Aortic smooth muscle cell (primary cell): ENCODE measurements around the gene ABCB6. TPM values are rescaled to one million over a fixed set of nuclear protein-coding genes. Genes with fewer than 3 reads are reported as not detected.

Source experiments
- total RNA-seq: library from RNA; depleted of rRNA; stranded (reverse); fragments of >200 nt; gene quantifications from 2 replicates; pipeline ENCODE4 v1.2.3, GENCODE V29; 2014

The ABCB6 gene
- 21.6 and 28.3 TPM in 2 replicates for total RNA-seq

DNA sequence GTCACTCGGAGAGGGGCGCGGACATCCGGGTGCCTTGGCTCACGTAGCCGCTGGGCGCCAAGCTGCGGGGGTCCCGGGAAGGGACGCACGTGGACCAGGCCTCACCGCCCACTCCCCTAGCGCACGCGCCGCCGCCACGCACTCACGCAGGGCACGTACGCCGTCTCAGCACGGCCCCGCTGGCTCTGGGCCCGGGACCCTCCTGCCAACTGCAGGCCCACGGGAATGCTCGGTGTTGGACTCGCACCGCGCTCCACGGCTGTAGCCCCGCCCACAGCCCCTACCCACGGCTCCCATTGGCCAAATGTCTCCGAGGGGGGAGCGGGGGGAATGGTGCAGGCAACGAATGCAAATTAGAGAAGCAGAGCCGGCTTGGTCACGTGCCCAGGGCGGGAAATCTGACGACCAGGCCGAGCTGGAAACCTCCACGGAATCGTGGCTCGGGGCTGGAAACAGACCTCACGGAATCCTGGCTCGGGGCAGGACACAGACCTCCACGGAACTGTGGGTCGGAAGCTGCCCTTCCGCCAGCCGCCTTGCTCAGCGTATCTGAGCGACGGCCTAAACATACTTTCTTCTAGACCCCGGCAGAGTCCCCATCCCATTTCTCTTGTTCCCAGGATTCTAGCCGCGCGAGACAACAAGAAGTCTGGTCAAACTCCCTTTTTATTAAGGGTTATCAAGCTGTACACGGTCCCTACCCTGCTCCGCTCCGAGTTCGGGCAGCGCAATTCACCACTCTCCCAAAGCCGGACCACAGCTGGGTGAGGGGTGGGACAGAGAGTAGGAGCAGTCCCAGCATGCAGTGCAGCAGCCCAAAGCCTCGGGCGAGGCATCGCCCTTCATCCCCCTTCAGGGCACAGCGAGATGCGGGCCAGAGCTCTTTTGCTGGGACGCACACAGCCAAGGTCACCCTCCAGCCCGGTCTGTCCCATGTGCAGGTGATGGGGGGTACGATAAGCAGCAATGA is at the start of gene ABCB6:
TSS of gene ABCB6 (minus strand) at position 227 of the 970 bp plus-strand sequence. CDS start 285 bp downstream, outside the sequence.

DNA sequence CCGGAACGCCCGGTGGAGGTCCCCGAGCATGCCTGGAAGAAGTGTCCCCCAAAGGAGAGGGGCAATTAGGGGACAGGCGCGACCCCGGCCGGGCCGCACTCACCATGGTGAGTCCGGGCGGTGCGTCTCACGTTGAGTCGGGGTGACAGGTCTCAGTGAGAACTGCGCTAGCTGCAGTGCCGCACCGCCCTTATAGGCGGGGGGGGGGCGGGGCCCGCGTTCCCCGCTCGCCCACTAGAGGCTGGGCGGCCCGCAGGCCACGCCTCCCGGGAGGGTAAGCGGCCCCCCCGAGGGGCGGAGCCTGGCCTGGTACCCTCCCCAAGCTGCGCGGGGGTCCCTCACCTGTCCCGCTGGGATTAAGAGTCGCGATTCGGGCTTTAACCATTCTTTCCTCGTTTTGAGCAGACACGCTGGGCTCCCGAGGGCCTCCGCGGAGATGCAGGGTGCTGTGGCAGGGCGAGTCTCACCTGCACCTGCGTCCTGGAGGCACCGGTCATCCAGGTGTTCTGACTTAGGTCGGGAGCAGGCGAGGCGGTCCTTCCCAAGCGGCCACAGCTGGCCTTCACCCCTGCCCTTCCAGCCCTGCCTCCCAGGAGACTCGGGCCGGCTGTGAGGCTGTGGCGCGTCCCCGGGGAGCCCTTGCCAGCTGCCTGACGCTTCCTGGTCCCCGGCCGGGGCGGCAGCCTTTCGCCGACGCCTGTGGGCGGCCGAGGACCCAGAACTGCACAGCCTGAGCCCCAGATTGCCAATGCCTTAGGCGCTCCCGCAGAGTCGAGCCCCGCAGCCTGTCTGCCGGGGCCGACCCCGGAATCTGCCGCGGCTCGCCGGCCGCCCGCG is 35.2 kb upstream of the ABCB6 start, which contains the start of gene TUBA4A:
TSS of gene TUBA4A (minus strand) at position 166 of the 837 bp plus-strand sequence. CDS start at position 106, 60 bp downstream.

DNA sequence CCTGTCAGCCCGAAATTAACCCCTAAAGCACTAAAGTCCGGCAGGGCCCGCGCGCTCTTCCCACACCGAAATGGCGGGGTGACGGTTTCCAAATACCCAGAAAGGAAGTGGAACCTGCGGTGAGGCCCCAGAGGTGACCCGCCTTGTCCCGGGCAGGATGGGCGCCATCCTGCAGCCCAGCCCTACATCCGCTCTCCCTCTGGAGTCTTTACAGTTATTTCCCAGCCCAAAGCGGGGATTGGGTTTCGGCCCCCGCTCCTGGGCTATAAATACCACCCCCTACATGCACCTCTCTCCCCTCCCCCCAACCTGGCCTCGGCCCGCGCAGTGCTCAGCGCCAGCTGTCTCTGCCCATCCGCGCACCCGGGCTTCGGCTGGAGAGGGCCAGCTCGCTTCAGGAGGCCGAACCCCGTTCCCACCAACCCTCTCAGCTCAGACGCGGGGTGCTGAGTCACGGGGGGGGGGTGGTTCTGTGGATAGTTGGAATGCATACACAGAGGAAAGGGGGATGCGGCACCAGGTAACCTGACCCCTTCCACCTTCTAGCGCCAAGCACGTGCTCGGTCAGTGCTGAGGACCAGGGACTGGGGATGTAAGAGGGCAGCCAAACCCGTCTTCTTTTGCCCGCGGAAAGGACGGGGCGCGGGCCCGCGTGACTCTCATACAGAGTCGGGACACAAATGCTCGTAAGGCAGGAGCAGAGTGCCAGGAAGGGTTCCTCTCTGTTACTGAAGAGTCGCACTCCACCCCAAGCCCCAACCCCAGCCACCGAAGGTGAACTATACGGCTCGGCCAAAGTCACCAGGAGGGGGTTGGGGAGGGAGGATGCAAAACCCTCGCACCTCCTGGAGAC is 34.4 kb upstream of the ABCB6 start, which contains the start of gene TUBA4B:
TSS of gene TUBA4B (plus strand) at position 344 of the 853 bp plus-strand sequence. CDS start at position 509, 165 bp downstream.

DNA sequence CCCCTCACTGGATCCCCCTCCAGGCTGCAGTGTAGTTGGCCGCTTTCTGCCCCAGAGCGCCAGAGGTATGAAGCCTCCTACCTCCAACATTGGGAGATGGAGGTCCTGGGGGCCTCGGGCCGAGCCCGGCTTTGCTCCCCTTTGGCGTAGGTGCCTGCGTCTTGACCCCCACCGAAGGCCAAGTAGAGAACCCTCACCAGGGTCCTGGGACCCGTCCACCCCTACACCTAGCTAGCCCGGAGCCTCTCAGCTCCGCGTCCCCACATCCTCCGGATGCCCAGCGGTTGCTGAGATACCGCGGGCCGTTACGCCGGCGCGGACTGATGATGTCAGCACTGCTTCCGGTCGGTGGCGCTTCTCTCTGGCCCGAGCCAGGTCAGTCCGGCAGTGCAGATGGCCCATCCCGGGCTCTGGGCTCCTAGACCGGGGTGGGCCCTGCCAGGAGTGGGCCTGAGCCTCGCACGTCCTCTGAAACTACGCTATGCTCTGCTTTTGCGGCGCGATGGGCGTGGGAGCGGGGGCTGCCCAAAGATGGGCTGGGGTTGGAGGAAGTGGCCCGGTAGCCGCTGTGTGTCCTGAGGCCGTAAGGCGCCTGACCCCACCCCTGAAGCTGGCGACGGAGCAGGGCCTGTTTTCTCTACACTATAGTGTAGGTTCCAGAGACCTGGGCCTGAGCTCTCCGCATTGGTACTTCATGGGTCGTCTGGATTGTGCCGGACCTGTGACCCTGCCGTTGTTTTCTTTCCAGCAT is 26.6 kb upstream of the ABCB6 start, which contains the start of the genes GLB1L and STK16:
TSS of gene GLB1L (minus strand) at position 297 of the 751 bp plus-strand sequence. CDS start 1,871 bp downstream, outside the sequence.
TSS of gene STK16 (plus strand) at position 332 of the 751 bp plus-strand sequence. CDS start 521 bp downstream, outside the sequence.

DNA sequence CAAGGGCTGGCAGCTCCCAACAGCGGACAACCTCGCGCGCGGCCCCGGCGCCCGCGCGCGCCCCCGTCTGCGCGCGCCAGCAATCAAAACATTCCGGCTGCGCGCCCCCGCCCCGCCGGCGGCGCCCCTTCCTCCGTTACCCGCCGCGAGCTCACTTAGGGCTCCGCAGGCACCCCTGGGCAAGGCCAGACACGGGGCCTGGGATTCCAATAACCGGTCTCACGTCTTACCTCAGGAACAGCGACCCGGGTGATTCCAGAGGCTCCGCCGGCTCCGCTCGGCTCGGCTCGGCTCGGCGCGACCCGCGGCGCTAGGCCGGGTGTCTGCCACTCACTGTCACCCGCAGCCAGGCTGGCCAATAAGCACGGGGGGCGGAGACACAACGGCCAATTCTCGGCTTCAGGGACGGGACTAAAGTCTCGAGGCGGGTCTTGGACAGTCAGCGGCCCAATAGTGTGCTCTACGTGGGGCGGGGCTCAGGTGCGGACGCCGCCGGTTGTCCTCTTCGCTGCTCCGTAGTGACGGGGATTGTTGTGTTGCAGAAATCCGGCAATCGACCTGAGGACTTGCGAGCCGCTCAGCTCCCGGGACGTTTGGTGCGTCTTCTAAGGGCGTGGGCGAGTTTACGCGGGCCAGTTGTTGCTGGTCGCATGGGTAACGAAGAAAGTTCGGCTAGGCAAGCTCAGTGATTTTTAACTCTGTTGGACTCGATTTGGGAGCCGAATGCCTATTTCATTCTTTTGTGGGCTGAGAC is 10.7 kb upstream of the ABCB6 start, which contains the start of the genes ANKZF1 and ATG9A:
TSS of gene ANKZF1 (plus strand) at position 502 of the 754 bp plus-strand sequence. CDS start 452 bp downstream, outside the sequence.
TSS of gene ATG9A (minus strand) at position 332 of the 754 bp plus-strand sequence. CDS start 1,612 bp downstream, outside the sequence.

DNA sequence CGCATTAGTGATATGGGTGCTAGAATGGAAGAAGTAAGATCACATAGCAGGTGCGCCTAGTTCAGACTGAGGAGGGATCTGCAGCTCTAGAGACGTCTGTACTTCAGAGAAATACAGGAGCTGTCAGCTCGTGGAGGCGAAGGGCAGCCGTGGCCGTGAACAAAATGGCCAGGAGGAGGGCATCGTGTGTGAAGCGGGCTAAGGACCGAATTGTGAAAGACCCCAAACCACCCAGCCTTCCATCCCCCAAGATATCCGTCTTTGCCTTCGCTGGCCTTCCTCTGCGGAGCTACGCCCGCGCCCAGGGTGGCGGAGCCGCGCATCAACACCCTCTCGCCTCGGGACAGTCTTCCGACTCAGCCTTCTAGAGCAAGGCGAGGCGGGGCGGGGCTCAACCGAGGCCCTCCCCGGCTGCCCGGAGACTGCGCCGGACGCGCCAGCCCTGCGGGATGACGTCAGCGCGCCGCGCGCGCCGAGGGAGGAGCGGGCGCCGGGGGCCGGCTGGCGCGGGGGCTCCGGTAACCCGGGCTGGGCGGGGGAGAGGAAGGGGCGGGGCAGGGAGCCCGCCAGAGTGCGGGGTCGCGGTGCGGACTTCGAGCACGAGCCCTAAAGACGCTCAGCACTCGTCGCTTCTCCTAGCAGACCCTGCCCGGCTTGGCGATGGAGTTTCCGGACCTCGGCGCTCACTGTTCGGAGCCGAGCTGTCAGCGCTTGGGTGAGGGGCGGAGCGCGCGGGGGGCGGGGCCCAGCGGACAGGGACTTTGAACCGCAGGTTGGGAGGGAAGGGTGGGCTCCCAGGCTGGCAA is 12.2 kb downstream of the ABCB6 start, which contains the start of gene ZFAND2B:
TSS of gene ZFAND2B (plus strand) at position 455 of the 806 bp plus-strand sequence. CDS start at position 661, 206 bp downstream.

DNA sequence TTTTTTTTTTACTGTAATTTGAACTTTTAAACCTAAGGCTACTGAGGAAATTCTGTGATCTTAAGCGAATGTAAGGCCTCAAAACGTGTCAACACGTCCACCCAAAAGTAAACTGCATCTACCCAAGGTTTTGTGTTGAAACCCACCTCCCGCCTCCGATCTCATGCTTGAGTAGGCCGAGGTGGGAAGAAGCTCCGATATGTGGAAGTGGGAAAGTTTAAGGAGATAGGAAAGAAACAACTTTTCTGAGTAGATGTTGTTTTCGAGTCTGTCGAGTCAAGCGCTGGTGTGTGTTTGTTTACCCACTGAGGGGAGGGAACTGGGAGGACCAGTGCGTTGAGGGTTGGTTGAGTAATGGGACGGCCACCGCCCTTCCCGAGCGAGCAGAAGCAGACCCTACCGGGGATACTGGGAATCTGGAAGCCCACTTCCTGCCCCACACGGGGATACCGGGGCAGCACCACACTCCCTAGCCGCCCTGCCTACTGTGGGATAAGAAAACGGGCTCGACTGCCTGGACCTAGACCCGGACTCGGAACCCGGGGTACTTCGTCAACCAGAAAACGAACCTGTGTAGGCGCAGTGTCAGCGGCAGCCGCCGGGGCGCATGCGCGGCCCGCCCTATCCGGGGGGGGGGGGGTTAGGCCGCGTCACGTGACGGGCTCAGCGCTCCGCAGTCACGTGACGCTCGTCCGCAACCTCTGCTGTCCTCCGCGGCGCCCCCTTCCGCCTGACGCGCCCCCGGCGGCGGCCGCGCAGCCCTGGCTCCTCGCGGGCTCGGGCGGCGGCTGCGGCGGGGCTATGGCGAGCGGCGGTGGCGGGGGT is 41.0 kb downstream of the ABCB6 start, which contains the start of gene RETREG2:
TSS of gene RETREG2 (plus strand) at position 724 of the 825 bp plus-strand sequence. CDS start at position 802, 78 bp downstream.

DNA sequence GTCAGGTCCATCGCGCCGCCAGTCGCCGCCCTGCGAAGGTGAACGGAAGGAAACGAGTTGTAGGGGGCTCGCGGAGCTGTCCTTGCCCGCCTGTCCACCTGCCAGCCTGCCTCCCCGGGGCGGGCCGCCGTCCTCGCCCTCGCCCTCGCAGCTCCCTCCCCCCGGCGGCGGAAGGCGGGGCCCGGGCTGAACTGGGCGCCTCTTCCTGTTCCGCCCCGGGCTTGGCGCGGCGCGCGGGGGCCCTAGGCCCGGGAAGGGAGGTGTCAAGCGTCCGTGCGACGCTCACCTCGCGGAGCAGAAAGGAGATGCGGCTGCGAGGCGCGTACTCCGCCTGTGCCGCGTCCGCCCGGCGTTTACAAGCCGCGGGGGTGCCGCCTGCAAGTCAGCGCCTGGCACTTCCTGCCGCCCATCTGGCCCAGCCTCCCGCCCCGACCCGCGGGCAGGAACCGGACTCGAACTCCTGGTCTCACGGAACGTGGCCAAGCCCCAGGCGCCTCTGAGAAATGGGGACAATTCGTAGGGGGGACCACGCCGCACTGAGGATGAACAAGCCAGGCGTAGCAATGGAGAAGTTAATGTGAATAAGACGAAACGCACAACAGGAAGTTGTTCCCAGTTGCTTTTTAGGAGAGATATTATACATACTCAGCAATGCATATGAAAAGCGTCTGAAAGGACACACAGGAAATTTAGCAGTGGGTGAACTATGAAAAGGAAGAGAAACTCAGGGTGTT is 41.8 kb downstream of the ABCB6 start, which contains the start of gene CNPPD1:
TSS of gene CNPPD1 (minus strand) at position 108 of the 734 bp plus-strand sequence. CDS start at position 11, 97 bp downstream.

DNA sequence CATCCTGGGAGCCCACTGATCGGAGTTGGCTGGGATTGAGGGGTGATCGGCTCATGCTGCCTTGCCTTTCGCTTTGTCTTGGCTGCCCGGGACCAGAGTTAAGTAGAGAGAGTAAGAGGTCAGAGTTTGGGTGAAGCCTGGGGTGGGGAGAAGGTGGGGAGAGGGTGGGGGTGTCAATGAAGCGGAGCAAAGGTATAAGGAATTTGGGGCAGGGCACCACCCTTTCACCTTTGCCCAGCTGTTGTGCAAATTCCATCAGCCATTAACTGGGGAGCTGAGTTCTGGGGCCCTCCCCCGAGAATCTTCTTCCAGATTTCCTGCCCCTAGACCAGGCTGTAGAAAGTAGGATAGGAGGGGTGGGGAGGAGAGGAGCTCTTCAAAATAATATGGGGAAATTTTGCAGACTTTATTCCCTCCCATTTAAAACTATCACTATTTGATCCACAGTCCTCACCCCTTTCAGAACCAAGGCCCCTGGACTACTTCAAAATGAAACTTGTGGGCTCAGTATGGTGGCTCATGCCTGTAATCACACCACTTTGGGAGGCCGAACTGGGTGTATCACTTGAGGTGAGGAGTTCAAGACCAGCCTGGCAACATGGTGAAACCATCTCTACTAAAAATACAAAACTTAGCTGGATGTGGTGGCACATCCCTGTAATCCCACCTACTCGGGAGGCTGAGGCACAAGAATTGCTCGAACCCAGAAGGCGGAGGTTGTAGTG is 48.7 kb downstream of the ABCB6 start, which contains the start of gene SLC23A3:
TSS of gene SLC23A3 (minus strand) at position 100 of the 725 bp plus-strand sequence. CDS start at position 55, 45 bp downstream.

DNA sequence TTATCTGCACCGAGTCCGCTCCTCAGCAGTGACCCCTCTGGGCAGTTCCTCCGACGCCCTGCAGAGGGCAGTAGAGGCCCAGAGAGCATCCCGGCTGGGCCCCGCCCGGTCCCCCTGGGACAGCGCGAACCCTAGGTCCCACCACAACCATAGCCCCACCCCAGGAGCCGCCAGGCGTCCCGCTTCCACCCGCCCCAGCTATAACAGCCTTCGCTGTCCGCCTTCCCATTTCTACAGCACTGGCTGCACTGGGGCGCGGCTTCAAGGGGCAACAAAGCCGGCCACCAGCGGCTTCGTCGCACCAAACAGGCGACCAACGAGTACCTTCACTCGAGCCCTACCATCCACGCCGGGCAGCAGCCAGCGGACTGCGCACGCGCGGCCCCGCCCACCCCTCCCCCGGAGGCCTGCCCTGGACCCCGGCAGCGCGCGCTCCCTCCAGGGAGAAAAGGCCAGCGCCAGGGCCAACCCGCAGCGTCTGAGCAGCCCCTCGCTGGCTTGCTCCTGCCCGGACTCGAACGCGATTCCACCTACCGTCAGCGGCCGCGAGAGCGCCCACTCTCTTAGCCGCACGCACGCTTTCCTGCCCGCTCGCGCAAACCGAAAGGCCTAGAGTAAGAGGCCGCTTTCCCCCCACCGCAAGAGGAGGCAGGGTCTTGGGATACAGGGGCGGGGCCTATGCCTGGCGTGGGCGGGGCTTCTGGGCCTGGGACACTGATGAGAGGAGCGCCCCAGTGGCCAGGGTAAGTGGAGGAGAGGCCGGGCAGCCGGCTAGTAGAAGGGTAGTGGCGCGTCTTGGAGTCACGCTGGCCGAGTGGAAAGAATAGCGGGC is 58.4 kb downstream of the ABCB6 start, which contains the start of gene NHEJ1:
TSS of gene NHEJ1 (minus strand) at position 630 of the 832 bp plus-strand sequence. CDS start 2,453 bp downstream, outside the sequence.

